Psoas muscle (tissue), 8 donors: ENCODE results near the gene NAV2. TPM values are rescaled to one million over a fixed set of nuclear protein-coding genes. Genes with fewer than 3 reads are reported as not detected.

Experiments
- ATAC-seq, 4 donors: fragments of 200-7000 bp; cut with Tn5 transposase; one replicate each; pipeline ENCODE4 v1.9.1; 2020; ENCODE audit warnings: moderate library complexity in 3 of 4, mild to moderate bottlenecking in 2 of 4
- DNase-seq, 2 donors: peaks; one replicate each; pipeline ENCODE4 v3.0.0-alpha.2; 2020
- H3K27ac ChIP-seq: fragments of 200-600 bp; one replicate; pipeline ENCODE4 v1.8.0; 2022
- H3K27me3 ChIP-seq, 3 donors: fragments of 200-600 bp in 1 of 3; one replicate each; pipeline versions ENCODE4 v1.6.1 to v1.8.0; 2013 to 2022; ENCODE audit warnings: low read length in 2 of 3, mild to moderate bottlenecking in 2 of 3, moderate library complexity in 1 of 3; ENCODE audit not compliant: insufficient read depth in 3 of 3
- H3K36me3 ChIP-seq, 2 donors: fragments of 200-600 bp in 1 of 2; one replicate each; pipeline versions ENCODE4 v1.6.1 to v1.8.0; 2013 to 2022; ENCODE audit warnings: low read depth in 1 of 2, mild to moderate bottlenecking in 1 of 2, moderate library complexity in 1 of 2; ENCODE audit not compliant: insufficient read depth in 1 of 2
- H3K4me1 ChIP-seq: fragments of 200-600 bp; one replicate; pipeline ENCODE4 v1.8.0; 2022
- H3K4me3 ChIP-seq: fragments of 200-600 bp; one replicate; pipeline ENCODE4 v1.8.0; 2022; ENCODE audit warnings: mild to moderate bottlenecking
- H3K9me3 ChIP-seq: fragments of 200-600 bp; one replicate; pipeline ENCODE4 v1.8.0; 2022
- CTCF ChIP-seq: fragments of 200-600 bp; IDR thresholded peaks from one replicate; pipeline ENCODE4 v1.8.0; 2022; ENCODE audit warnings: antibody characterized with exemption
- WGBS, 3 donors: extraction: QIAGEN DNeasy Blood & Tissue Kit; methylation state at CpG; one replicate each; pipeline versions ENCODE4 v1.1.6 to v1.1.7; 2013; 5-methylcytosine and 5-hydroxymethylcytosine counted together
- intact Hi-C, 2 donors: fragments of 100-400 bp; cut with DNase I; formaldehyde crosslinking; loops; one replicate each; pipeline versions ENCODE4 v1.11.0 to v1.14.2; 2022
- polyA plus RNA-seq, 3 donors: library from polyadenylated mRNA; stranded (reverse); fragments of 200-250 nt; gene quantifications; one replicate each; pipeline ENCODE4 v1.2.3, GENCODE V29; 2013
- total RNA-seq, 4 donors: library from RNA; stranded (reverse); fragmentation: NEBNext Ultra II Directional in 2 of 4; extraction: Animal tissue kit (Norgen Biotek cat#: 25700) in 2 of 4; gene quantifications; one replicate each; pipeline versions ENCODE4 v1.2.1 to v1.2.4, GENCODE V29; 2021 to 2023
- donor health status: healthy with polysubstance abuse.
- donor health status: DM: no; HTN: no; CAD: no; lungs with moderate emphysema.
- donor health status: Bipolar disorder and iron deficiency.
- donor health status: healthy.
- donor health status: DM: yes; HTN: yes; CAD: no.
- donor health status: DM: no; HTN: no; CAD: no.
- donor health status: DM: no; HTN: no; CAD: no.
- donor health status: DM: yes; HTN: yes; CAD: no.

NAV2 gene
- total and polyA plus RNA-seq, 7 donors, result 0.68 to 21.8 (median 2.9) TPM

GRCh38 chr11:19985111-19985510 is 272.5 kb downstream of the NAV2 start:
- intact Hi-C loops, result no loop called here
- Histone ChIP-seq H3K9me3 (no peaks in the 10 kb centered on the region), H3K27me3 (no peaks in the 10 kb centered on the region), H3K27ac (no peak overlapping the region), H3K4me1 (peaks cover 28% of the 10 kb centered on the region), H3K4me3 (no peak overlapping the region), H3K36me3 (no peaks in the 10 kb centered on the region)
- no peak for TF ChIP-seq CTCF
- ATAC-seq (no peak), DNase-seq (no peak)

- H3K27ac ChIP-seq, result peak overlapping the region; percentile 17
- TF ChIP-seq CTCF, result no peak
- H3K9me3 ChIP-seq, result no peaks in the 10 kb centered on the region
- no peak for ATAC-seq
- WGBS, 3 donors, result 52 to 67% (median 52%) methylated on average over 2 of the region's 2 CpGs
- intact Hi-C loops, result no loop called here
- peaks cover 23% of the 10 kb centered on the region for H3K4me1 ChIP-seq
- H3K27me3 ChIP-seq, result no peaks in the 10 kb centered on the region
- no peak for DNase-seq
- no peak overlapping the region for H3K4me3 ChIP-seq
- no peaks in the 10 kb centered on the region for H3K36me3 ChIP-seq
Measured at GRCh38 chr11:19987331-19987801, 274.7 kb downstream of the NAV2 start.

- no peak for TF ChIP-seq CTCF
- DNase-seq, result peak; percentile 48 to 76
- peak; percentile 96 to 99 (median 98) for ATAC-seq
- Histone ChIP-seq H3K4me1 (peaks cover 23% of the 10 kb centered on the region), H3K36me3 (no peaks in the 10 kb centered on the region), H3K4me3 (no peak overlapping the region), H3K27ac (peak overlapping the region; percentile 37), H3K27me3 (no peaks in the 10 kb centered on the region), H3K9me3 (no peaks in the 10 kb centered on the region)
- WGBS, 3 donors, result 14 to 25% (median 15%) methylated on average over 2 of the region's 2 CpGs
- intact Hi-C loops, result no loop called here
Measured at GRCh38 chr11:19988598-19988997, 276.0 kb downstream of the NAV2 start.

- DNase-seq, result no peak
- no peaks in the 10 kb centered on the region for H3K9me3 ChIP-seq
- peaks cover 23% of the 10 kb centered on the region for H3K4me1 ChIP-seq
- H3K36me3 ChIP-seq, result no peaks in the 10 kb centered on the region
- no peak overlapping the region for H3K27ac ChIP-seq
- no peak for ATAC-seq
- intact Hi-C loops, result no loop called here
- no peaks in the 10 kb centered on the region for H3K27me3 ChIP-seq
- WGBS, 3 donors, result 78 to 100% (median 82%) methylated on average over 2 of the region's 2 CpGs
- no peak for TF ChIP-seq CTCF
- H3K4me3 ChIP-seq, result no peak overlapping the region
Measured at GRCh38 chr11:19989191-19989590, 276.6 kb downstream of the NAV2 start.

DNA sequence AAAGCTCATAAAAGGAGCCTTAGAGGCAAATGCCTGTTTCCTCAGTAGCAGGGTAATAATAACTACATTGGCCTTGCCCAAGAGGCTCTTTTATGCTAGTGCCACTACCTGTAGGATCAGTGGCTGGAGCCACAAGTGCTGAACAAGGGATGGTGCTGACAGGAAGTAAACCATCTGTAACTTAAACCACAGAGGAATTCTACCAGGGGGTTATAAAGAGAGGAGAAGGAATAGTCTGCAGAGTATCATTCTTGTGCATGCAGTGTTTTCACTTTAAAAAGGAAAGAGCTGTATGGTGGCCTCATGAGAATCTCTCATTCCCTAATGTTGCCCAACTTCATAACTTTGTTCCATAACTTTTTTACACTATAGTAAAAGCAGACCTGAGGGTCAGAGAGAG is 279.5 kb downstream of the NAV2 start:
- H3K27ac ChIP-seq, result no peak overlapping the region

More for the DNA sequence above, 279.5 kb downstream of the NAV2 start:
- no peaks in the 10 kb centered on the region for H3K27me3 ChIP-seq
- no peak for TF ChIP-seq CTCF
- DNase-seq, result no peak
- no peaks in the 10 kb centered on the region for H3K9me3 ChIP-seq
- H3K36me3 ChIP-seq, result no peaks in the 10 kb centered on the region
- H3K4me3 ChIP-seq, result no peak overlapping the region
- no peak for ATAC-seq
- intact Hi-C loops, result loop anchor here in 1 of 2 donors (10.0 kb wide), 1 partner anchor 63 kb away; no protein-coding TSS in a partner anchor
- peaks cover 41% of the 10 kb centered on the region for H3K4me1 ChIP-seq
